Upper lobe of left lung (tissue), 4 donors: ENCODE measurements around the gene ZNF630.

Experiments
- EP300 ChIP-seq, 4 donors: sonication (generic); formaldehyde crosslinking; IDR thresholded peaks; one replicate each; pipeline ENCODE4 v1.5.1; 2017; ENCODE audit warnings: antibody characterized with exemption in 4 of 4, control low read depth in 2 of 4
- POLR2A ChIP-seq, 4 donors: fragments of 450-650 bp; IDR thresholded peaks; one replicate each; pipeline ENCODE4 v1.5.1; 2016 to 2017; ENCODE audit warnings: antibody characterized with exemption in 4 of 4, mild to moderate bottlenecking in 2 of 4
- TF ChIP-seq, protein P1 (sequence below), 6 experiments: fragments of 450-650 bp in 4 of 6; fragments of 200-600 bp in 2 of 6; sonication (generic) in 2 of 6; IDR thresholded peaks; one replicate each; pipeline ENCODE4 v1.5.1; 2016 to 2019; ENCODE audit warnings: antibody characterized with exemption in 6 of 6

DNA sequence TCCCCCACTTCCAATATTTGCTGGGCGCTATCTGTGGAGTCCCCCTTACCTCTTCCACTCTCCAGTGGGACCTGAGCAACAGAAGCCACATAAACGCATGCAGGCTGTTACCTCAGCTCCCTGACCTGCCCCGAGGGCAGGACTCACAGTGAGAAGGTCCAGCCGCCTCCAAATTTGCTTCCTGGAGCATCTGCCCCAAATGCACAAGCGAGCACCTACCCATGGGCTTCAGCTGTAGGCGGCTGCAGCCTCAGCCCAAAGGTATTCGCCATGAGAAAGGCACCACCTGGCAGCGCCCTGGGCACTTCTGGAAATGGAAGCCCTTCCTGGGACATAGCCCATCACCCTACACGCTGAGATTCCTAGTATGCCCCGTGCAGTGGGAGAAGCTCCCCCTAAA lies 41.2 kb downstream of the ZNF630 start:
- TF ChIP-seq, protein P1, sequence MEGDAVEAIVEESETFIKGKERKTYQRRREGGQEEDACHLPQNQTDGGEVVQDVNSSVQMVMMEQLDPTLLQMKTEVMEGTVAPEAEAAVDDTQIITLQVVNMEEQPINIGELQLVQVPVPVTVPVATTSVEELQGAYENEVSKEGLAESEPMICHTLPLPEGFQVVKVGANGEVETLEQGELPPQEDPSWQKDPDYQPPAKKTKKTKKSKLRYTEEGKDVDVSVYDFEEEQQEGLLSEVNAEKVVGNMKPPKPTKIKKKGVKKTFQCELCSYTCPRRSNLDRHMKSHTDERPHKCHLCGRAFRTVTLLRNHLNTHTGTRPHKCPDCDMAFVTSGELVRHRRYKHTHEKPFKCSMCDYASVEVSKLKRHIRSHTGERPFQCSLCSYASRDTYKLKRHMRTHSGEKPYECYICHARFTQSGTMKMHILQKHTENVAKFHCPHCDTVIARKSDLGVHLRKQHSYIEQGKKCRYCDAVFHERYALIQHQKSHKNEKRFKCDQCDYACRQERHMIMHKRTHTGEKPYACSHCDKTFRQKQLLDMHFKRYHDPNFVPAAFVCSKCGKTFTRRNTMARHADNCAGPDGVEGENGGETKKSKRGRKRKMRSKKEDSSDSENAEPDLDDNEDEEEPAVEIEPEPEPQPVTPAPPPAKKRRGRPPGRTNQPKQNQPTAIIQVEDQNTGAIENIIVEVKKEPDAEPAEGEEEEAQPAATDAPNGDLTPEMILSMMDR (IDR thresholded peaks at IDR 0.05), result no peak
- TF ChIP-seq POLR2A (IDR thresholded peaks at IDR 0.05) (no peak), EP300 (IDR thresholded peaks at IDR 0.05) (no peak)
